ENCODE results near the gene PIP4K2C.
"Not testable (repeated sequence)": the region's sequence is repeated elsewhere in the genome, so short reads cannot be mapped to it uniquely, and the experiment has no call there.

- not testable (repeated sequence) for TF ChIP-seq CTCF (IDR thresholded peaks at IDR 0.05; ENCODE audit: low read length); EZH2 (optimal IDR thresholded peaks at IDR 0.05; ENCODE audit: low read depth, low read length); EZH2phosphoT487 (IDR thresholded peaks at IDR 0.05; ENCODE audit: low read length)
Measured at GRCh38 chr12:57570438-57570837, 20.6 kb upstream of the PIP4K2C start.

All from MM.1S (cell line).